ENCODE data around the gene COL27A1.

COL27A1 gene

GRCh38 chr9:114224247-114224610 is 68.9 kb downstream of the COL27A1 start:
- TF ChIP-seq EZH2 (IDR thresholded peaks at IDR 0.05; ENCODE audit: borderline replicate concordance, low read depth, low read length, severe bottlenecking) (no peak), CTCF (IDR thresholded peaks at IDR 0.05; ENCODE audit: borderline replicate concordance, extremely low read depth, low read length, poor library complexity, severe bottlenecking) (no peak)
- no peaks in the 10 kb centered on the region for H4K20me1 ChIP-seq (ENCODE audit: insufficient read depth, low read length)
- H3K36me3 ChIP-seq (ENCODE audit: insufficient read depth, low read length), result no peaks in the 10 kb centered on the region
- H3K79me2 ChIP-seq (ENCODE audit: insufficient read depth, low read length), result no peaks in the 10 kb centered on the region
- no peaks in the 10 kb centered on the region for H3K9me3 ChIP-seq (ENCODE audit: insufficient read depth, low read length, severe bottlenecking)
- no peak overlapping the region for H3K4me2 ChIP-seq (ENCODE audit: insufficient read depth, low read length)
- H3K4me3 ChIP-seq (ENCODE audit: low read depth in 1 of 2, low read length in 2 of 2), result no peak overlapping the region
- H3K4me1 ChIP-seq (ENCODE audit: insufficient read depth, low read length), result no peaks in the 10 kb centered on the region
- H3K9ac ChIP-seq (ENCODE audit: low read depth, low read length), result no peak overlapping the region
- H3K27ac ChIP-seq (ENCODE audit: low read length), result no peak overlapping the region
- H3K27me3 ChIP-seq (ENCODE audit: insufficient read depth, low read length, poor library complexity), result no peaks in the 10 kb centered on the region
- ATAC-seq (ENCODE audit: insufficient read depth, low read depth) (no peak), DNase-seq (no peak)
- no peak overlapping the region for H2AFZ ChIP-seq (ENCODE audit: low read depth, low read length)

GRCh38 chr9:114225561-114226212 is 70.3 kb downstream of the COL27A1 start:
- no peaks in the 10 kb centered on the region for H3K27me3 ChIP-seq (ENCODE audit: insufficient read depth, low read length, poor library complexity)
- DNase-seq (no peak), ATAC-seq (ENCODE audit: insufficient read depth, low read depth) (no peak)
- no peak overlapping the region for H2AFZ ChIP-seq (ENCODE audit: low read depth, low read length)
- no peak overlapping the region for H3K4me3 ChIP-seq (ENCODE audit: low read depth in 1 of 2, low read length in 2 of 2)
- H3K4me1 ChIP-seq (ENCODE audit: insufficient read depth, low read length), result no peaks in the 10 kb centered on the region
- H3K4me2 ChIP-seq (ENCODE audit: insufficient read depth, low read length), result no peak overlapping the region
- no peaks in the 10 kb centered on the region for H4K20me1 ChIP-seq (ENCODE audit: insufficient read depth, low read length)
- no peaks in the 10 kb centered on the region for H3K9me3 ChIP-seq (ENCODE audit: insufficient read depth, low read length, severe bottlenecking)
- TF ChIP-seq EZH2 (IDR thresholded peaks at IDR 0.05; ENCODE audit: borderline replicate concordance, low read depth, low read length, severe bottlenecking) (no peak), CTCF (IDR thresholded peaks at IDR 0.05; ENCODE audit: borderline replicate concordance, extremely low read depth, low read length, poor library complexity, severe bottlenecking) (no peak)
- H3K27ac ChIP-seq (ENCODE audit: low read length), result no peak overlapping the region
- no peak overlapping the region for H3K9ac ChIP-seq (ENCODE audit: low read depth, low read length)
- H3K79me2 ChIP-seq (ENCODE audit: insufficient read depth, low read length), result no peaks in the 10 kb centered on the region
- no peaks in the 10 kb centered on the region for H3K36me3 ChIP-seq (ENCODE audit: insufficient read depth, low read length)

- H3K27ac ChIP-seq (ENCODE audit: low read length), result no peak overlapping the region
Observed at GRCh38 chr9:114226246-114227055, 71.1 kb downstream of the COL27A1 start.

More at GRCh38 chr9:114226246-114227055, 71.1 kb downstream of the COL27A1 start:
- Histone ChIP-seq H3K36me3 (ENCODE audit: insufficient read depth, low read length) (no peaks in the 10 kb centered on the region), H2AFZ (ENCODE audit: low read depth, low read length) (no peak overlapping the region), H3K4me3 (ENCODE audit: low read depth in 1 of 2, low read length in 2 of 2) (no peak overlapping the region), H3K9ac (ENCODE audit: low read depth, low read length) (no peak overlapping the region), H3K9me3 (ENCODE audit: insufficient read depth, low read length, severe bottlenecking) (no peaks in the 10 kb centered on the region), H4K20me1 (ENCODE audit: insufficient read depth, low read length) (no peaks in the 10 kb centered on the region), H3K27me3 (ENCODE audit: insufficient read depth, low read length, poor library complexity) (no peaks in the 10 kb centered on the region), H3K4me2 (ENCODE audit: insufficient read depth, low read length) (no peak overlapping the region), H3K4me1 (ENCODE audit: insufficient read depth, low read length) (no peaks in the 10 kb centered on the region), H3K79me2 (ENCODE audit: insufficient read depth, low read length) (no peaks in the 10 kb centered on the region)
- ATAC-seq (ENCODE audit: insufficient read depth, low read depth) (no peak), DNase-seq (no peak)
- TF ChIP-seq CTCF (IDR thresholded peaks at IDR 0.05; ENCODE audit: borderline replicate concordance, extremely low read depth, low read length, poor library complexity, severe bottlenecking) (no peak), EZH2 (IDR thresholded peaks at IDR 0.05; ENCODE audit: borderline replicate concordance, low read depth, low read length, severe bottlenecking) (no peak)
